Peyer's patch (tissue), 4 donors: ENCODE results near the gene RBM19. TPM values are rescaled to one million over a fixed set of nuclear protein-coding genes. Genes with fewer than 3 reads are reported as not detected.

Experiments
- DNase-seq, 3 donors: peaks; one replicate each; pipeline ENCODE4 v3.0.0-alpha.2; 2017 to 2019
- H3K27ac ChIP-seq, 4 donors: fragments of 200-600 bp; sonication (generic); one replicate each; pipeline ENCODE4 v1.5.1; 2016 to 2019
- H3K27me3 ChIP-seq, 2 donors: fragments of 200-600 bp; sonication (generic); one replicate each; pipeline ENCODE4 v1.5.1; 2019
- H3K36me3 ChIP-seq, 3 donors: fragments of 200-600 bp; sonication (generic); one replicate each; pipeline ENCODE4 v1.5.1; 2016 to 2019
- H3K4me1 ChIP-seq, 4 donors: fragments of 200-600 bp; sonication (generic); one replicate each; pipeline ENCODE4 v1.5.1; 2016 to 2019
- H3K4me3 ChIP-seq, 4 donors: fragments of 200-600 bp; sonication (generic); 1 replicate in 3 of 4; 2 replicates in 1 of 4; pipeline ENCODE4 v1.5.1; 2016 to 2019; ENCODE audit warnings: mild to moderate bottlenecking in 1 of 4
- H3K9me3 ChIP-seq, 4 donors: fragments of 200-600 bp; sonication (generic); one replicate each; pipeline ENCODE4 v1.5.1; 2016 to 2019; ENCODE audit warnings: mild to moderate bottlenecking in 1 of 4
- POLR2A ChIP-seq, 2 donors: fragments of 450-650 bp; IDR thresholded peaks; one replicate each; pipeline ENCODE4 v1.5.1; 2017; ENCODE audit warnings: antibody characterized with exemption in 2 of 2, mild to moderate bottlenecking in 2 of 2, moderate library complexity in 2 of 2
- total RNA-seq, 4 donors: library from RNA; depleted of rRNA; stranded (reverse); fragments of >200 nt; gene quantifications; one replicate each; pipeline ENCODE4 v1.1.0, GENCODE V29; 2016
- TF ChIP-seq, protein P1 (sequence below), 6 experiments: fragments of 450-650 bp in 4 of 6; fragments of 200-600 bp in 2 of 6; sonication (generic) in 1 of 6; IDR thresholded peaks; one replicate each; pipeline ENCODE4 v1.5.1; 2017 to 2019; ENCODE audit warnings: antibody characterized with exemption in 6 of 6, mild to moderate bottlenecking in 3 of 6, moderate library complexity in 1 of 6

The RBM19 gene
- total RNA-seq, 4 donors from 2014 or later: 20.7 to 178 (median 48.0) TPM

DNA sequence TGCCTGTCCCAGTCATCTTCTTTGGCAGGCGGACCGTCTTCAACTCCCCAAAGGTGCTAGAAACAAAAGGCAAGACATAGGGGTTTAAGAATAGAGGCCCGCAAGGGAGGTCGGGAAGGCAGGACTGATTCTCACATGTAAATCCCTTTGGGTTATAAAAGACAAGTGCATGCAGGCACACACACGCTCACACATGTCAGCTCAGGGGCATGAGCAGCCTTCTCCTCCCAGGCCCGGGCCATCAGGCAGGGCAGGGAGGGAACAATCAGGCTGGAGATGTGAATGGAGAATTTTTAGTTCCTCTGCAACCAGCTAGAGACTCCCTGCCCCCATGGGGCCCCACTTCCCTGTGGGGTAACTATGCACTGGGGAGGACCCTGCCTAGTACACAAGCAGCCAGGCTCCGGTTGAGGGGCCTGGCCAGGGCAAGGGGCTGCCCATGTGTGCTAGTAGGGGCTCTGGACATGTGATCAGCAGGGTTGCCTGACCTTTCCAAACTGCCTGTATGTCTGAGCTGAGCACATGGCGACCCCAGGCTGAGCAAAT is 107.2 kb downstream of the RBM19 start:
- Histone ChIP-seq H3K27me3 (no peaks in the 10 kb centered on the region), H3K9me3 (no peaks in the 10 kb centered on the region), H3K36me3 (peaks cover 0 to 19% (median 0%) of the 10 kb centered on the region in 3 donors), H3K4me3 (no peak overlapping the region), H3K27ac (no peak overlapping the region), H3K4me1 (peaks cover 0 to 4% (median 0%) of the 10 kb centered on the region in 4 donors)
- no peak for TF ChIP-seq POLR2A (IDR thresholded peaks at IDR 0.05)
- TF ChIP-seq, protein P1, sequence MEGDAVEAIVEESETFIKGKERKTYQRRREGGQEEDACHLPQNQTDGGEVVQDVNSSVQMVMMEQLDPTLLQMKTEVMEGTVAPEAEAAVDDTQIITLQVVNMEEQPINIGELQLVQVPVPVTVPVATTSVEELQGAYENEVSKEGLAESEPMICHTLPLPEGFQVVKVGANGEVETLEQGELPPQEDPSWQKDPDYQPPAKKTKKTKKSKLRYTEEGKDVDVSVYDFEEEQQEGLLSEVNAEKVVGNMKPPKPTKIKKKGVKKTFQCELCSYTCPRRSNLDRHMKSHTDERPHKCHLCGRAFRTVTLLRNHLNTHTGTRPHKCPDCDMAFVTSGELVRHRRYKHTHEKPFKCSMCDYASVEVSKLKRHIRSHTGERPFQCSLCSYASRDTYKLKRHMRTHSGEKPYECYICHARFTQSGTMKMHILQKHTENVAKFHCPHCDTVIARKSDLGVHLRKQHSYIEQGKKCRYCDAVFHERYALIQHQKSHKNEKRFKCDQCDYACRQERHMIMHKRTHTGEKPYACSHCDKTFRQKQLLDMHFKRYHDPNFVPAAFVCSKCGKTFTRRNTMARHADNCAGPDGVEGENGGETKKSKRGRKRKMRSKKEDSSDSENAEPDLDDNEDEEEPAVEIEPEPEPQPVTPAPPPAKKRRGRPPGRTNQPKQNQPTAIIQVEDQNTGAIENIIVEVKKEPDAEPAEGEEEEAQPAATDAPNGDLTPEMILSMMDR (IDR thresholded peaks at IDR 0.05): no peak
- no peak for DNase-seq

DNA sequence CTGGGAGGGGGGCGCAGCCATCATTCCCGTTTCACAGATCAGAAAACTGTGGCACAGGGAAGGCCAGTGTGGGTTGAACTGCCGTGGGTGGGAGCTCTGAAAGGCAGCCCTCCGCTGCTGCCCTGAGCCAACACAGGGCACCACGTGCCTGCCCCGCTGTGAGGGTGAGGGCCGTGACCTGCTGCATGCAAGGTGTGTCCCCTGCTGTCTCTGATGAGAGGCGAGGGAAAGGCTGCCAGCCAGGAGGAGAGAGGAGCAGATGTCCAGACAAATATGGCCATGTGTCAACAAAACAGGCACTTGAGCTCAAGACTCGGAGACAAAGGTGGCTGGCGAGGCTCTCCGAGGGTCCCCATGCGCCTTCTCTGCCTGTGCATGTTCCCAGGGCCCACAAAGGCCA is 108.8 kb downstream of the RBM19 start:
- Histone ChIP-seq H3K36me3 (peaks cover 0 to 19% (median 0%) of the 10 kb centered on the region in 3 donors), H3K4me1 (no peaks in the 10 kb centered on the region), H3K4me3 (no peak overlapping the region), H3K27me3 (no peaks in the 10 kb centered on the region), H3K27ac (no peak overlapping the region), H3K9me3 (no peaks in the 10 kb centered on the region)
- TF ChIP-seq, protein P1 (IDR thresholded peaks at IDR 0.05): no peak
- TF ChIP-seq POLR2A (IDR thresholded peaks at IDR 0.05): no peak
- DNase-seq: no peak

DNA sequence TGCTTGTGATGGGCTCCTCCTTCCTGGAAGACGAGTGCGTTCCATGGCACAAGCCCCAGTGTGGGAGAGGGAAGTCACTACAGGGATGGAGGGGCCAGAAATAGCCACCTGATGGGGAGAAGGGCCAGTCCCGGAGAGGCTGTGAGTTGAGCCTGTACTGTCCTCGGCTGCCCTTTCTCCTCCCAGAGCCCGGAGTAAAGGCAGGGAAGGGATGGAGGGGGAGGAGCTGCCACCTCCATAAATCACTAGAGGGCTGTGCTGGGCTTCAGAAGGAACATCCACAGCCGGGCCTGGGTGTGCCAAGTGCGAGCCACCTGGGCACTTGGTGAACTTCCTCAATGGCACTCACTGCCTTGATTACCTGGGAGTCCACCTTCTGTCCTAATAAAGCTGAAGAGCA is 110.1 kb downstream of the RBM19 start:
- no peaks in the 10 kb centered on the region for H3K9me3 ChIP-seq
- H3K4me3 ChIP-seq: no peak overlapping the region
- DNase-seq: no peak
- no peak overlapping the region for H3K27ac ChIP-seq
- TF ChIP-seq, protein P1 (IDR thresholded peaks at IDR 0.05): no peak
- no peak for TF ChIP-seq POLR2A (IDR thresholded peaks at IDR 0.05)
- peaks cover 0 to 19% (median 0%) of the 10 kb centered on the region in 3 donors for H3K36me3 ChIP-seq
- H3K4me1 ChIP-seq: no peaks in the 10 kb centered on the region
- no peaks in the 10 kb centered on the region for H3K27me3 ChIP-seq

DNA sequence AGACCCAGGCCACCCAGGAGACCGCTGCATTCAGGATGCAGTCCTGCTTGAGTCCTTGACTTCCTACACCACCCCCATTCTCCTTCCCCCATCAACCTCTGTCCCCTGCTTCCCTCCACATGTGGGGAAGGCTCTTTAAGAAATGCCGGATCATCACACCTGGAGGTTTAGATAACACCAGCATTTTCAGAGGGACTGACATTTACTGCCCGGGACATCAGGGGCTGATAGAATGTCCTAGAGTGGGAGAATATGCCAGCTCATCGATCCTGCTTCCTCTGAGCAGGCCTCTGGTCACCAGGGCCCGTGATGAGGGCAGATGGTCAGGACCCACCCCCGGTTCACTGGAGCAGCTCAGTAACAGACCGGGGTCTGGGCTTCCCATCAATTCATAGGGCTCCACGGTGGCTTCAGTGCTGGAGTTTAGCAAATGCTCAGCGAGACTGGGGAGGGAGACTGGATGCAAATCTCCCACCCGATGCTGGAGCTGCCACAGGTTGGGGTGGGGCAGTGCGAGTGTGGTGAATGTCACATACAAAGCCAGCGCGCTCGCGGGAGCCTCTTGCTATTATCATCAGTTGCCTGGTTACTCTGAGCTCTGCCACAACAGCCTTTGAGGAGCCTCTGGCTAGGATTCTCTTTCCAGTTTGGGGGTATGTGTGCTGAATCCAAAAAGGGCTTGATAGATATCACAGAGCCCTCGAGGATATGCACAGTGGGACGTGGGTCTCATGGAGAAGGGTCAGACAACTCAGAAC is 111.6 kb downstream of the RBM19 start:
- Histone ChIP-seq H3K4me3 (no peak overlapping the region), H3K36me3 (peaks cover 0 to 19% (median 0%) of the 10 kb centered on the region in 3 donors), H3K27ac (no peak overlapping the region), H3K4me1 (no peaks in the 10 kb centered on the region), H3K27me3 (no peaks in the 10 kb centered on the region), H3K9me3 (no peaks in the 10 kb centered on the region)
- TF ChIP-seq POLR2A (IDR thresholded peaks at IDR 0.05): no peak
- TF ChIP-seq, protein P1 (IDR thresholded peaks at IDR 0.05): no peak
- no peak for DNase-seq

DNA sequence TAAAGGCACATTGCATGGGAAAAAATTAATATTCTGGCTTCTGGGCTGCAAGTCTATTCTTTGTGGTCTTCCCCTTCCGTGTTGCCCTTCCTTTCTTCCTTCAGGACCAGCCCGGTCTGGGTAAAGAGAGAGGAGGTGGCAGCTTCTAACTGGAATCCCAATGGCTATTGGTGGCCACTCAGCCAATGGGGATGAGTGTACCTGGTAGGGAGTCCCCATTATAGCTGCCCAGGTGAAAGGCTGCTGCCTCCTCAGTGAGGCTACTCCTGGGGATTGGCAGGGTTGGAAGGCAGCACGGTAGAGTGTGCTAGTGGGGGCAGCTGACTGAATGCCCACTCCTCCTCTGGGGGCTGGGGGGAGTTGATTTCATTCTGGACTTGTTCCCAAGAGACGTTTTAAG is 112.6 kb downstream of the RBM19 start:
- TF ChIP-seq POLR2A (IDR thresholded peaks at IDR 0.05): no peak
- TF ChIP-seq, protein P1 (IDR thresholded peaks at IDR 0.05): no peak

More for the DNA sequence above, 112.6 kb downstream of the RBM19 start:
- Histone ChIP-seq H3K27ac (no peak overlapping the region), H3K4me1 (no peaks in the 10 kb centered on the region), H3K4me3 (no peak overlapping the region), H3K27me3 (no peaks in the 10 kb centered on the region), H3K36me3 (peaks cover 0 to 16% (median 0%) of the 10 kb centered on the region in 3 donors), H3K9me3 (no peaks in the 10 kb centered on the region)
- no peak for DNase-seq
